ENCODE measurements around the gene MAFF. TPM values are rescaled to one million over a fixed set of nuclear protein-coding genes. Genes with fewer than 3 reads are reported as not detected.

MAFF gene
- total and polyA plus RNA-seq, 2 donors = 8.4 to 32.4 TPM

GRCh38 chr22:38262051-38262795 is 60.4 kb downstream of the MAFF start:
- no peak for DNase-seq (ENCODE audit: extremely low spot score)
- Histone ChIP-seq H3K4me3 (ENCODE audit: low read depth, low read length) (no peak overlapping the region), H3K27ac (ENCODE audit: low read depth) (peak overlapping the region; percentile 42), H3K36me3 (ENCODE audit: insufficient read depth) (no peaks in the 10 kb centered on the region), H3K4me1 (ENCODE audit: insufficient read depth) (no peaks in the 10 kb centered on the region)
- WGBS = 75% methylated on average over 20 of the region's 20 CpGs

DNA sequence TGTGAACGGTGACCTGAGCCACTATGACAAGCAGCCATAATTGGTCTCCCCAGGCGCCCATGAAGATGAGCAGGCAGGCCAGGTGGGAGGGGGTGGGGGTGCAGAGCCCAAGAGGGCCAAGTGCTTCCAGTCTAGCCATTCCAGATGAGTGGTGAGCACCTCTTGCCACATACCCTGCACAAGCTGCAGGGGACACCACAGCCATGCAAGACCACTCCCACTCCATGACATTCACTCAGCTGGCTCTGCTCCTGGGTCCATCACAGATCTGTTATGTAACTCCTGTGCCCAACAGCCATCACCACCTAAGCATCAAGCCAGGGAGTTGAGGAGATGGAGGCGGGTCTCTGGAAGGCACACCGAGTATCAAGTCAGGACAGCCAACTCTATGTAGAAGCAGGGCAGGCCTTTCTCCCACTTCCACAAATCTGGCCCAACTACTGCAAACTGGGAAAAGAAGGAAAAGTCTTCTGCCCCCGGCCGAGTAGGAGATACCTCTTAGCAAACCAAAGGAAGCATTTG is 62.6 kb downstream of the MAFF start:
- WGBS = 80% methylated on average over 6 of the region's 6 CpGs
- Histone ChIP-seq H3K27ac (ENCODE audit: low read depth) (no peak overlapping the region), H3K4me1 (ENCODE audit: insufficient read depth) (no peaks in the 10 kb centered on the region)

More for the DNA sequence above, 62.6 kb downstream of the MAFF start:
- Histone ChIP-seq H3K4me3 (ENCODE audit: low read depth, low read length) (no peak overlapping the region), H3K36me3 (ENCODE audit: insufficient read depth) (no peaks in the 10 kb centered on the region)
- no peak for DNase-seq (ENCODE audit: extremely low spot score)

Small RNAs within 50 kb of the gene (small RNA-seq; reads per million reads assigned to genes)
- gene RN7SL704P = 0.38 reads per million, percentile 29 among the genes with 10 or more reads in this experiment

Other genes starting within 250 kb of the MAFF start
- gene C22orf23, start 248.4 kb upstream of the MAFF start, total RNA-seq = 0.26 TPM
- 0.95 TPM for gene C22orf23, start 248.4 kb upstream of the MAFF start, polyA plus RNA-seq
- gene POLR2F, start 248.3 kb upstream of the MAFF start, total RNA-seq = 24.7 TPM
- gene POLR2F, start 248.3 kb upstream of the MAFF start, polyA plus RNA-seq = 126 TPM
- gene SOX10, start 217.4 kb upstream of the MAFF start, total RNA-seq = 4.5 TPM
- gene SOX10, start 217.4 kb upstream of the MAFF start, polyA plus RNA-seq = 10.7 TPM
- gene PICK1, start 144.6 kb upstream of the MAFF start, total RNA-seq = 13.7 TPM
- gene PICK1, start 144.6 kb upstream of the MAFF start, polyA plus RNA-seq = 19.4 TPM
- gene SLC16A8, start 117.8 kb upstream of the MAFF start, total RNA-seq = 0.16 TPM
- gene SLC16A8, start 117.8 kb upstream of the MAFF start, polyA plus RNA-seq = 0.52 TPM
- gene BAIAP2L2, start 91.3 kb upstream of the MAFF start, total RNA-seq = not detected
- 0.42 TPM for gene BAIAP2L2, start 91.3 kb upstream of the MAFF start, polyA plus RNA-seq
- 21.2 TPM for gene PLA2G6, start 20.2 kb upstream of the MAFF start, total RNA-seq
- 21.1 TPM for gene PLA2G6, start 20.2 kb upstream of the MAFF start, polyA plus RNA-seq
- 24.8 TPM for gene TMEM184B, start 71.0 kb downstream of the MAFF start, total RNA-seq
- 51.5 TPM for gene TMEM184B, start 71.0 kb downstream of the MAFF start, polyA plus RNA-seq
- 71.4 TPM for gene CSNK1E, start 115.4 kb downstream of the MAFF start, total RNA-seq
- gene CSNK1E, start 115.4 kb downstream of the MAFF start, polyA plus RNA-seq = 95.8 TPM